ENCODE results near the gene AGAP2. TPM values are rescaled to one million over a fixed set of nuclear protein-coding genes. Genes with fewer than 3 reads are reported as not detected.
"Not testable (repeated sequence)": the region's sequence is repeated elsewhere in the genome, so short reads cannot be mapped to it uniquely, and the experiment has no call there.

The AGAP2 gene
- total and polyA plus RNA-seq, 8 donors = 0.31 to 5.8 (median 0.54) TPM

GRCh38 chr12:57716305-57716704 lies 22.2 kb downstream of the AGAP2 start:
- intact Hi-C loops (cut with DNase I) = no loop called here
- TF ChIP-seq CTCF (IDR thresholded peaks at IDR 0.05) = no peak
- H3K9me3 ChIP-seq = no peaks in the 10 kb centered on the region

GRCh38 chr12:57715786-57716185 lies 22.8 kb downstream of the AGAP2 start:
- Histone ChIP-seq H3K36me3 (peaks cover 0 to 96% of the 10 kb centered on the region in 2 donors), H3K4me3 (no peak overlapping the region), H3K27ac (no peak overlapping the region), H3K4me1 (no peaks in the 10 kb centered on the region), H3K27me3 (no peaks in the 10 kb centered on the region), H3K9me3 (no peaks in the 10 kb centered on the region)
- ATAC-seq = no peak
- TF ChIP-seq CTCF (IDR thresholded peaks at IDR 0.05) = no peak
- intact Hi-C loops (cut with DNase I) = no loop called here
- no peak for DNase-seq

More at GRCh38 chr12:57716305-57716704, 22.2 kb downstream of the AGAP2 start:
- no peak for DNase-seq
- Histone ChIP-seq H3K27ac (no peak overlapping the region), H3K36me3 (peaks cover 0 to 100% of the 10 kb centered on the region in 2 donors), H3K4me1 (no peaks in the 10 kb centered on the region), H3K27me3 (no peaks in the 10 kb centered on the region), H3K4me3 (no peak overlapping the region)
- ATAC-seq = no peak

- H3K4me1 ChIP-seq, ATAC-seq: not testable (repeated sequence)
- H3K36me3 ChIP-seq = peaks cover 0 to 93% of the 10 kb centered on the region in 2 donors
These were observed 23.4 kb downstream of the AGAP2 start for GRCh38 chr12:57715036-57715748.

GRCh38 chr12:57713209-57713608 lies 25.3 kb downstream of the AGAP2 start:
- no peaks in the 10 kb centered on the region for H3K9me3 ChIP-seq

More at GRCh38 chr12:57715036-57715748, 23.4 kb downstream of the AGAP2 start:
- H3K9me3 ChIP-seq; H3K27me3 ChIP-seq; H3K4me3 ChIP-seq; intact Hi-C loops (cut with DNase I); DNase-seq; H3K27ac ChIP-seq: not testable (repeated sequence)

GRCh38 chr12:57712701-57713100 lies 25.8 kb downstream of the AGAP2 start:
- no peak for TF ChIP-seq CTCF (IDR thresholded peaks at IDR 0.05)
- Histone ChIP-seq H3K4me1 (no peaks in the 10 kb centered on the region), H3K9me3 (no peaks in the 10 kb centered on the region), H3K27me3 (no peaks in the 10 kb centered on the region), H3K27ac (no peak overlapping the region), H3K4me3 (no peak overlapping the region), H3K36me3 (peaks cover 0 to 84% of the 10 kb centered on the region in 2 donors)
- DNase-seq (no peak), ATAC-seq (no peak)
- intact Hi-C loops (cut with DNase I) = no loop called here

More at GRCh38 chr12:57713209-57713608, 25.3 kb downstream of the AGAP2 start:
- no peak overlapping the region for H3K4me3 ChIP-seq
- DNase-seq (no peak), ATAC-seq (no peak)
- no peak for TF ChIP-seq CTCF (IDR thresholded peaks at IDR 0.05)
- H3K27ac ChIP-seq = no peak overlapping the region
- H3K4me1 ChIP-seq = no peaks in the 10 kb centered on the region
- no peaks in the 10 kb centered on the region for H3K27me3 ChIP-seq
- intact Hi-C loops (cut with DNase I) = no loop called here
- peaks cover 0 to 84% of the 10 kb centered on the region in 2 donors for H3K36me3 ChIP-seq

Measured in left lung (tissue), 10 donors.